ENCODE data around the gene IMPA2. TPM values are rescaled to one million over a fixed set of nuclear protein-coding genes. Genes with fewer than 3 reads are reported as not detected.
A peak's percentile ranks its signal among the peaks of the same experiment; 100 is the strongest.

IMPA2 gene
- total RNA-seq, 3 donors from 2014 or later (not counting 1 experiment from before 2014, with no cell fraction given) = 2.7 to 6.6 (median 3.6) TPM

DNA sequence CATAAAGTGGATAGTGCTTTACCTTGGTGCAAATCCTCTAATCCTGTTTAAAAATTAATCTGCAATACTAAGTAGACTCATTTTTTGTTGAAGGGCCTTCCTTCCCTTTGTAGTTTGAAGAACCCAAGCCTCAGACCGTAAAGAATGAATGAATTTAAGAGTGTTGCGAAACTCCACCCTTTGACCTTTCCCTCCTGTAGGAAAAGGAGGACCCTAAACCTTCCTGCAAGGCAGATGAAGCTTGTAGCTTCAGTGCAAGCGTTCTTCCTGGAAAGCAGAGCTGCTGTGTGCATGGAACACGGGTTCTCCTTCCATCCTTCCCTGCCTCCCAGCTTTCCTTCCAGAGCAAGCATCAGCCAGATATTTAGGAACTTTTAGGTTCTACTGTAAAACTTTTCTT is 1.7 kb downstream of the IMPA2 start:
- Histone ChIP-seq H3K9me3 (ENCODE audit: control insufficient read depth, insufficient read depth, low read length) (no peaks in the 10 kb centered on the region), H3K4me3 (ENCODE audit: low read length) (no peak overlapping the region), H3K36me3 (ENCODE audit: control insufficient read depth, insufficient read depth, low read length) (no peaks in the 10 kb centered on the region), H3K4me1 (ENCODE audit: control insufficient read depth, insufficient read depth, low read length) (peaks cover 16% of the 10 kb centered on the region), H3K27ac (ENCODE audit: low read length) (no peak overlapping the region), H3K27me3 (ENCODE audit: control insufficient read depth, insufficient read depth, low read length) (no peaks in the 10 kb centered on the region)
- H3K27ac Mint-ChIP-seq = no peak overlapping the region
- TF ChIP-seq, protein P1, sequence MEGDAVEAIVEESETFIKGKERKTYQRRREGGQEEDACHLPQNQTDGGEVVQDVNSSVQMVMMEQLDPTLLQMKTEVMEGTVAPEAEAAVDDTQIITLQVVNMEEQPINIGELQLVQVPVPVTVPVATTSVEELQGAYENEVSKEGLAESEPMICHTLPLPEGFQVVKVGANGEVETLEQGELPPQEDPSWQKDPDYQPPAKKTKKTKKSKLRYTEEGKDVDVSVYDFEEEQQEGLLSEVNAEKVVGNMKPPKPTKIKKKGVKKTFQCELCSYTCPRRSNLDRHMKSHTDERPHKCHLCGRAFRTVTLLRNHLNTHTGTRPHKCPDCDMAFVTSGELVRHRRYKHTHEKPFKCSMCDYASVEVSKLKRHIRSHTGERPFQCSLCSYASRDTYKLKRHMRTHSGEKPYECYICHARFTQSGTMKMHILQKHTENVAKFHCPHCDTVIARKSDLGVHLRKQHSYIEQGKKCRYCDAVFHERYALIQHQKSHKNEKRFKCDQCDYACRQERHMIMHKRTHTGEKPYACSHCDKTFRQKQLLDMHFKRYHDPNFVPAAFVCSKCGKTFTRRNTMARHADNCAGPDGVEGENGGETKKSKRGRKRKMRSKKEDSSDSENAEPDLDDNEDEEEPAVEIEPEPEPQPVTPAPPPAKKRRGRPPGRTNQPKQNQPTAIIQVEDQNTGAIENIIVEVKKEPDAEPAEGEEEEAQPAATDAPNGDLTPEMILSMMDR (IDR thresholded peaks at IDR 0.05) = no peak
- H3K4me1 Mint-ChIP-seq = peaks cover 6 to 18% of the 10 kb centered on the region in 2 donors
- ATAC-seq = no peak
- no peaks in the 10 kb centered on the region for H3K27me3 Mint-ChIP-seq (ENCODE audit: low read depth in 2 of 2)
- H3K9me3 Mint-ChIP-seq = no peaks in the 10 kb centered on the region
- H3K4me3 Mint-ChIP-seq = peak overlapping the region; percentile 87
- WGBS (ENCODE audit: insufficient coverage) = 87% methylated on average over 4 of the region's 4 CpGs
- no peaks in the 10 kb centered on the region for H3K36me3 Mint-ChIP-seq
- intact Hi-C loops (cut with micrococcal nuclease) = loop anchor here (10.0 kb wide), 1 partner anchor 392 kb away; the partner anchor contains the start of gene AFG3L2
- no peak for DNase-seq

DNA sequence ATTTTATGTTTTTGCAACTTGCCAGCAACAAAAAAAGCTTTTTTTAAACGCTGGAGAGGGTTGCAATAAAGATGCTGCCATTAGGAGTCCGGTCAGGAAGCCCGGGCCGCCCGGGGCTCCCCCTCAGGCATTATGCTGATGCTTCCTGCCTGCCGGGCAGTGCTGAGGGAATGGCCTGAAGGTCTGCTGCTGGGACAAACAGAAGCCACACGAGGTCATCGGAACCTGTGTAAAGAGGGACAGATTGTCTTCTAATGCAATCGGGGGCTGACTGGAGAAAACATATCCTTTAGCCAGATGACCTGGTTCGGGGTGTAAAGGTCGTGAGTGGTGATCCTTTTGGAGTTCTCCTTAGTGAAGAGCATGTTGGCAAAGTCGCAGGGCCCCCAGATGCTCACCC is 2.3 kb downstream of the IMPA2 start:
- DNase-seq (no peak), ATAC-seq (no peak)
- peaks cover 6 to 18% of the 10 kb centered on the region in 2 donors for H3K4me1 Mint-ChIP-seq
- intact Hi-C loops (cut with micrococcal nuclease) = loop anchor here (10.0 kb wide), 1 partner anchor 391 kb away; the partner anchor contains the start of gene AFG3L2
- WGBS (ENCODE audit: insufficient coverage) = 62% methylated on average over 11 of the region's 12 CpGs
- no peak overlapping the region for H3K27ac Mint-ChIP-seq
- no peak overlapping the region for H3K27ac ChIP-seq (ENCODE audit: low read length)
- H3K4me3 ChIP-seq (ENCODE audit: low read length) = no peak overlapping the region
- TF ChIP-seq, protein P1 (IDR thresholded peaks at IDR 0.05) = no peak
- no peaks in the 10 kb centered on the region for H3K9me3 ChIP-seq (ENCODE audit: control insufficient read depth, insufficient read depth, low read length)
- no peaks in the 10 kb centered on the region for H3K9me3 Mint-ChIP-seq
- H3K27me3 Mint-ChIP-seq (ENCODE audit: low read depth in 2 of 2) = no peaks in the 10 kb centered on the region
- peaks cover 16% of the 10 kb centered on the region for H3K4me1 ChIP-seq (ENCODE audit: control insufficient read depth, insufficient read depth, low read length)
- no peaks in the 10 kb centered on the region for H3K36me3 Mint-ChIP-seq
- no peak overlapping the region for H3K4me3 Mint-ChIP-seq
- H3K27me3 ChIP-seq (ENCODE audit: control insufficient read depth, insufficient read depth, low read length) = no peaks in the 10 kb centered on the region
- H3K36me3 ChIP-seq (ENCODE audit: control insufficient read depth, insufficient read depth, low read length) = no peaks in the 10 kb centered on the region

DNA sequence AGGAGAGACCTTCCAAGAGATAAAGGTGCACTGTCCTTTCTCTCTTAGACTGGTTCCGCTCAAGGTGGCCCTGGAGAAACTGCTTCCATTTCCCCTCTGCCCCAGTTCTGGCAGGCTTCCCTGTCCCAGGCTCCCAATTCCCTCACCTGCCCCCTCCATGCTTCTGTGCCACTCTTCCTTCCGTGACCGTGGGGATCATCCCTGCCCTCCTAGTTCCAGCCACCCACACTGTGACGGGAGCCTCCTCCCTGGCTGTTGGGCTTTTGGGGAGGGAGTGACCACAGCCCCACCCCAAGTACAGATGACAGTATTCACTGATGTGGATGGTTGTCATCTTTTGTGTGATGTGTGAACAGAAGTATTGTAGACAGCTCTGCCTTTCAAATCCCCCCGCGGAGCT is 2.8 kb downstream of the IMPA2 start:
- Histone ChIP-seq H3K27me3 (ENCODE audit: control insufficient read depth, insufficient read depth, low read length) (no peaks in the 10 kb centered on the region), H3K9me3 (ENCODE audit: control insufficient read depth, insufficient read depth, low read length) (no peaks in the 10 kb centered on the region), H3K27ac (ENCODE audit: low read length) (no peak overlapping the region), H3K4me3 (ENCODE audit: low read length) (no peak overlapping the region), H3K4me1 (ENCODE audit: control insufficient read depth, insufficient read depth, low read length) (peaks cover 16% of the 10 kb centered on the region), H3K36me3 (ENCODE audit: control insufficient read depth, insufficient read depth, low read length) (no peaks in the 10 kb centered on the region)
- Mint-ChIP-seq H3K9me3 (no peaks in the 10 kb centered on the region), H3K27ac (no peak overlapping the region), H3K27me3 (ENCODE audit: low read depth in 2 of 2) (no peaks in the 10 kb centered on the region), H3K4me1 (peaks cover 6 to 18% of the 10 kb centered on the region in 2 donors), H3K4me3 (no peak overlapping the region), H3K36me3 (no peaks in the 10 kb centered on the region)
- WGBS (ENCODE audit: insufficient coverage) = 96% methylated on average over 3 of the region's 6 CpGs
- DNase-seq (no peak), ATAC-seq (no peak)
- intact Hi-C loops (cut with micrococcal nuclease) = loop anchor here (10.0 kb wide), 1 partner anchor 391 kb away; the partner anchor contains the start of gene AFG3L2
- TF ChIP-seq, protein P1 (IDR thresholded peaks at IDR 0.05) = no peak

DNA sequence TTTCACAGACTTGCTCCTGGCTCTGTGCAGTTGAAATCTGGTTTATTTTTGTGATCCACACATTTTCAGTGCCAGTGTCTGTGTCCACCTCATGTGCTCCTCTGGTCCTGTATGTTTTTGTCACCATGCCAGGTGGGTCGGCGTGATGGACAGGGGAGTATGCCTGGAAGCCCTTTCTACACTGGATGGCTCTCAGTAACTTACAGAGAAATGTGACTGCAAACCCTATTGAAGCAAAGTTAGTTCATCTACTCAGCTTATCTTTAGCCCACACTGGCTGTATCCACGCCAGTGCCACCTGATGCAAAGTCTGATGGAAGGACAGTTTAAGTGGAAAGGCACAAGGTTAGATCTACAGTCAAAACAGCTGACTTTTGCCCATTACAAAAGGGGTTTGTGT is 4.3 kb downstream of the IMPA2 start:
- Mint-ChIP-seq H3K27me3 (ENCODE audit: low read depth in 2 of 2) (no peaks in the 10 kb centered on the region), H3K36me3 (no peaks in the 10 kb centered on the region), H3K4me1 (peaks cover 6 to 11% of the 10 kb centered on the region in 2 donors), H3K9me3 (no peaks in the 10 kb centered on the region), H3K27ac (no peak overlapping the region), H3K4me3 (no peak overlapping the region)
- Histone ChIP-seq H3K27ac (ENCODE audit: low read length) (no peak overlapping the region), H3K27me3 (ENCODE audit: control insufficient read depth, insufficient read depth, low read length) (no peaks in the 10 kb centered on the region), H3K9me3 (ENCODE audit: control insufficient read depth, insufficient read depth, low read length) (no peaks in the 10 kb centered on the region), H3K4me3 (ENCODE audit: low read length) (no peak overlapping the region), H3K36me3 (ENCODE audit: control insufficient read depth, insufficient read depth, low read length) (no peaks in the 10 kb centered on the region), H3K4me1 (ENCODE audit: control insufficient read depth, insufficient read depth, low read length) (peaks cover 9% of the 10 kb centered on the region)
- WGBS (ENCODE audit: insufficient coverage) = 89% methylated on average over 3 of the region's 3 CpGs
- TF ChIP-seq, protein P1 (IDR thresholded peaks at IDR 0.05) = no peak
- intact Hi-C loops (cut with micrococcal nuclease) = loop anchor here (10.0 kb wide), 1 partner anchor 389 kb away; the partner anchor contains the start of gene AFG3L2
- no peak for DNase-seq
- no peak for ATAC-seq

Data from natural killer cell (primary cell).